Measurements from ENCODE around the gene THRB.

DNA sequence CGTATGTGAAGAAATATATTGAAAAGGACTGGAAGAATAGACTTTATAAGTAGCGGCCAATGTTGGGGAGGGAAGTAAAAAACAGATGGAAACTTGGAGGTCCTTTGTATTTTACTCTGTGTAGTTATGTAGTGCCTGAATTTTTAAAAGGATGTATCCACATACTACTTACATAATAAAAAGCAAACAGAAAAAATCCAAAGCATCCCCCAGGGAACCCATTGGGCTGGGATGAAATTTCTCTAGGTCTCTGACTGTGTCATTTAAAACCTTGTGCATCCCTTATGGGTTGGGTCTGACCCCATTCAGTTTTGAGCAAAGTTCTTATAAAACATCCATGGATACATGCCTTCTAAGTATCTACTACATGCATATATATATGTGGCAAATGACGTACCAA is 408.4 kb downstream of the THRB start:
- TF ChIP-seq, protein P1, sequence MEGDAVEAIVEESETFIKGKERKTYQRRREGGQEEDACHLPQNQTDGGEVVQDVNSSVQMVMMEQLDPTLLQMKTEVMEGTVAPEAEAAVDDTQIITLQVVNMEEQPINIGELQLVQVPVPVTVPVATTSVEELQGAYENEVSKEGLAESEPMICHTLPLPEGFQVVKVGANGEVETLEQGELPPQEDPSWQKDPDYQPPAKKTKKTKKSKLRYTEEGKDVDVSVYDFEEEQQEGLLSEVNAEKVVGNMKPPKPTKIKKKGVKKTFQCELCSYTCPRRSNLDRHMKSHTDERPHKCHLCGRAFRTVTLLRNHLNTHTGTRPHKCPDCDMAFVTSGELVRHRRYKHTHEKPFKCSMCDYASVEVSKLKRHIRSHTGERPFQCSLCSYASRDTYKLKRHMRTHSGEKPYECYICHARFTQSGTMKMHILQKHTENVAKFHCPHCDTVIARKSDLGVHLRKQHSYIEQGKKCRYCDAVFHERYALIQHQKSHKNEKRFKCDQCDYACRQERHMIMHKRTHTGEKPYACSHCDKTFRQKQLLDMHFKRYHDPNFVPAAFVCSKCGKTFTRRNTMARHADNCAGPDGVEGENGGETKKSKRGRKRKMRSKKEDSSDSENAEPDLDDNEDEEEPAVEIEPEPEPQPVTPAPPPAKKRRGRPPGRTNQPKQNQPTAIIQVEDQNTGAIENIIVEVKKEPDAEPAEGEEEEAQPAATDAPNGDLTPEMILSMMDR (IDR thresholded peaks at IDR 0.05): no peak
- TF ChIP-seq TCF7 (CRISPR knock-in tag; IDR thresholded peaks at IDR 0.05; ENCODE audit: low read depth): no peak
- no peak for TF ChIP-seq ETV6 (CRISPR knock-in tag; IDR thresholded peaks at IDR 0.05)
- TF ChIP-seq, protein P2, sequence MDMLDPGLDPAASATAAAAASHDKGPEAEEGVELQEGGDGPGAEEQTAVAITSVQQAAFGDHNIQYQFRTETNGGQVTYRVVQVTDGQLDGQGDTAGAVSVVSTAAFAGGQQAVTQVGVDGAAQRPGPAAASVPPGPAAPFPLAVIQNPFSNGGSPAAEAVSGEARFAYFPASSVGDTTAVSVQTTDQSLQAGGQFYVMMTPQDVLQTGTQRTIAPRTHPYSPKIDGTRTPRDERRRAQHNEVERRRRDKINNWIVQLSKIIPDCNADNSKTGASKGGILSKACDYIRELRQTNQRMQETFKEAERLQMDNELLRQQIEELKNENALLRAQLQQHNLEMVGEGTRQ (CRISPR knock-in tag; IDR thresholded peaks at IDR 0.05): no peak
- no peak for TF ChIP-seq SMAD4 (CRISPR knock-in tag; IDR thresholded peaks at IDR 0.05)
- TF ChIP-seq NFYB (CRISPR knock-in tag; conservative IDR thresholded peaks at IDR 0.05; ENCODE audit: low read depth): no peak
